NOMO-1 (cell line): ENCODE data around the gene TAF11L2.
"Not testable (repeated sequence)": the region's sequence is repeated elsewhere in the genome, so short reads cannot be mapped to it uniquely, and the experiment has no call there.

Experiments used
- DNase-seq, 2 experiments: peaks; one replicate each; lab custom pipeline; 2025; ENCODE audit not compliant: unreplicated experiment in 2 of 2; lab: John Stamatoyannopoulos, UW

The TAF11L2 gene

GRCh38 chr5:17524935-17525334 is 26.9 kb downstream of the TAF11L2 start, which contains the start of gene TAF11L5:
Gene TAF11L5 (plus strand): TSS chr5:17525235.
- DNase-seq = not testable (repeated sequence)

GRCh38 chr5:17526504-17526903 is 28.5 kb downstream of the TAF11L2 start:
- not testable (repeated sequence) for DNase-seq

- not testable (repeated sequence) for DNase-seq
Observed at GRCh38 chr5:17528369-17528768, 30.3 kb downstream of the TAF11L2 start, which contains the start of gene TAF11L6. Gene TAF11L6 (plus strand): TSS chr5:17528669.
